SU-DHL-6 (cell line): ENCODE results near the gene HBE1.

Experiments
- H2AFZ ChIP-seq: fragments of 200-600 bp; sonication (generic); 2 replicates; pipeline ENCODE4 v1.6.1; 2014; ENCODE audit warnings: low read depth, mild to moderate bottlenecking, moderate library complexity, mixed read lengths, antibody characterized with exemption, low read length; ENCODE audit not compliant: severe bottlenecking
- H3F3A ChIP-seq: fragments of 200-600 bp; shearing (Covaris generic); 2 replicates; pipeline ENCODE4 v1.6.0; 2016; ENCODE audit warnings: antibody characterized with exemption, mild to moderate bottlenecking; ENCODE audit not compliant: insufficient read depth
- H3K27ac ChIP-seq: fragments of 200-600 bp; sonication (generic); 2 replicates; pipeline ENCODE4 v1.5.1; 2016; ENCODE audit warnings: low read depth, mild to moderate bottlenecking, low read length, moderate library complexity, mixed read lengths
- H3K27me3 ChIP-seq: fragments of 200-600 bp; sonication (generic), shearing (Covaris generic); 2 replicates; pipeline ENCODE4 v1.6.0; 2014; ENCODE audit warnings: mild to moderate bottlenecking, low read length
- H3K36me3 ChIP-seq: fragments of 200-600 bp; sonication (generic); 2 replicates; pipeline ENCODE4 v1.6.1; 2014; ENCODE audit warnings: mild to moderate bottlenecking, low read length, mixed read lengths
- H3K4me2 ChIP-seq: fragments of 300-600, 200-600 bp; shearing (Covaris generic), sonication (generic); 2 replicates; pipeline ENCODE4 v1.6.0; 2014; ENCODE audit warnings: low read length, low read depth, mild to moderate bottlenecking; ENCODE audit not compliant: poor library complexity, severe bottlenecking
- H3K4me3 ChIP-seq: fragments of 200-600 bp; sonication (generic); 2 replicates; pipeline ENCODE4 v1.5.1; 2014; ENCODE audit warnings: antibody characterized with exemption, low read length, mild to moderate bottlenecking, mixed read lengths; ENCODE audit not compliant: insufficient read depth, poor library complexity, severe bottlenecking
- H3K79me2 ChIP-seq: fragments of 200-600 bp; sonication (generic); 2 replicates; pipeline ENCODE4 v1.6.1; 2014; ENCODE audit warnings: mild to moderate bottlenecking, low read length, moderate library complexity; ENCODE audit not compliant: insufficient read depth
- H3K9ac ChIP-seq: fragments of 200-600 bp; sonication (generic); 2 replicates; pipeline ENCODE4 v1.7.0; 2014; ENCODE audit warnings: mild to moderate bottlenecking, low read length
- H3K9me2 ChIP-seq: fragments of 200-600 bp; sonication (generic); replicated peaks from 2 replicates; pipeline ENCODE4 v1.6.1; 2014; ENCODE audit warnings: low read length; ENCODE audit not compliant: insufficient read depth
- H3K9me3 ChIP-seq: fragments of 200-600 bp; sonication (generic); 2 replicates; pipeline ENCODE4 v1.6.1; 2014; ENCODE audit warnings: low read length, mixed read lengths; ENCODE audit not compliant: insufficient read depth
- H4K20me1 ChIP-seq: fragments of 200-600 bp; sonication (generic); 2 replicates; pipeline ENCODE4 v1.6.1; 2014; ENCODE audit warnings: low read depth, mild to moderate bottlenecking, antibody characterized with exemption, low read length, moderate library complexity, mixed read lengths
- CTCF ChIP-seq: fragments of 200-600 bp; sonication (generic); IDR thresholded peaks from one replicate; pipeline ENCODE4 v1.5.1; 2017; ENCODE audit warnings: antibody characterized with exemption, mild to moderate bottlenecking, low read length, moderate library complexity; ENCODE audit not compliant: insufficient read depth, poor library complexity, severe bottlenecking
- EZH2phosphoT487 ChIP-seq: fragments of 200-600 bp; sonication (generic), shearing (Covaris generic); conservative IDR thresholded peaks from 2 replicates; pipeline ENCODE4 v1.6.1; 2018; ENCODE audit warnings: mild to moderate bottlenecking, antibody characterized with exemption, low read length, moderate library complexity, mixed read lengths

Gene HBE1

GRCh38 chr11:5229796-5230195 is 39.9 kb downstream of the HBE1 start:
- no peak overlapping the region for H3K4me3 ChIP-seq
- no peak overlapping the region for H3K4me2 ChIP-seq
- H3K9me2 ChIP-seq: no peaks in the 10 kb centered on the region
- no peaks in the 10 kb centered on the region for H3K27me3 ChIP-seq
- no peaks in the 10 kb centered on the region for H3K9me3 ChIP-seq
- H3F3A ChIP-seq: no peaks in the 10 kb centered on the region
- H4K20me1 ChIP-seq: no peaks in the 10 kb centered on the region
- TF ChIP-seq EZH2phosphoT487 (no peak), CTCF (no peak)
- no peak overlapping the region for H3K9ac ChIP-seq
- H3K27ac ChIP-seq: no peak overlapping the region
- no peak overlapping the region for H2AFZ ChIP-seq
- no peaks in the 10 kb centered on the region for H3K36me3 ChIP-seq
- H3K79me2 ChIP-seq: no peaks in the 10 kb centered on the region

- Histone ChIP-seq H3K9me2 (no peaks in the 10 kb centered on the region), H3K9me3 (no peaks in the 10 kb centered on the region), H3K36me3 (no peaks in the 10 kb centered on the region), H3K4me2 (no peak overlapping the region), H2AFZ (no peak overlapping the region), H3K4me3 (no peak overlapping the region), H3K27ac (no peak overlapping the region), H3K27me3 (no peaks in the 10 kb centered on the region), H4K20me1 (no peaks in the 10 kb centered on the region), H3K79me2 (no peaks in the 10 kb centered on the region), H3K9ac (no peak overlapping the region), H3F3A (no peaks in the 10 kb centered on the region)
- no peak for TF ChIP-seq CTCF
- no peak for TF ChIP-seq EZH2phosphoT487
Observed at GRCh38 chr11:5229356-5229755, 40.4 kb downstream of the HBE1 start.

GRCh38 chr11:5228124-5228523 is 41.6 kb downstream of the HBE1 start:
- H3K9me2 ChIP-seq: no peaks in the 10 kb centered on the region
- H3K27ac ChIP-seq: no peak overlapping the region
- TF ChIP-seq EZH2phosphoT487: no peak
- TF ChIP-seq CTCF: no peak
- no peaks in the 10 kb centered on the region for H4K20me1 ChIP-seq
- H2AFZ ChIP-seq: no peak overlapping the region
- H3K4me3 ChIP-seq: no peak overlapping the region
- no peaks in the 10 kb centered on the region for H3F3A ChIP-seq
- H3K79me2 ChIP-seq: no peaks in the 10 kb centered on the region
- H3K4me2 ChIP-seq: no peak overlapping the region
- H3K27me3 ChIP-seq: no peaks in the 10 kb centered on the region
- no peaks in the 10 kb centered on the region for H3K36me3 ChIP-seq
- H3K9ac ChIP-seq: no peak overlapping the region
- H3K9me3 ChIP-seq: no peaks in the 10 kb centered on the region
